ENCODE data around the gene SUN5. TPM values are rescaled to one million over a fixed set of nuclear protein-coding genes. Genes with fewer than 3 reads are reported as not detected.

Gene SUN5
- total and polyA plus RNA-seq, 4 donors, result not detected

- 87% methylated on average over 5 of the region's 5 CpGs for WGBS
- no peak overlapping the region for H3K27ac ChIP-seq (ENCODE audit: low read depth in 1 of 2, low read length in 2 of 2)
- H3K9me3 ChIP-seq (ENCODE audit: control insufficient read depth in 4 of 4, low read length in 3 of 4), result peaks cover 2 to 6% (median 4%) of the 10 kb centered on the region in 4 donors
- no peak overlapping the region for H3K4me3 ChIP-seq (ENCODE audit: low read depth in 1 of 3, low read length in 3 of 3)
- no peak for DNase-seq (ENCODE audit: low spot score)
- no peaks in the 10 kb centered on the region for H3K36me3 ChIP-seq (ENCODE audit: control insufficient read depth in 4 of 4, insufficient read depth in 3 of 4, low read depth in 1 of 4, low read length in 3 of 4)
- H3K9ac ChIP-seq (ENCODE audit: low read depth in 1 of 2, low read length in 2 of 2), result no peak overlapping the region
- H3K4me1 ChIP-seq (ENCODE audit: control insufficient read depth in 4 of 4, insufficient read depth in 4 of 4, low read length in 3 of 4), result no peaks in the 10 kb centered on the region
- TF ChIP-seq SP1 (IDR thresholded peaks at IDR 0.05), result no peak
- no peak for TF ChIP-seq TAF1 (conservative IDR thresholded peaks at IDR 0.05)
- TF ChIP-seq RXRA (IDR thresholded peaks at IDR 0.05), result no peak
- TF ChIP-seq YY1 (IDR thresholded peaks at IDR 0.05), result no peak
- TF ChIP-seq ZBTB33 (IDR thresholded peaks at IDR 0.05), result no peak
- no peak for TF ChIP-seq EGR1 (IDR thresholded peaks at IDR 0.05; ENCODE audit: low read depth in 2 of 2)
- no peak for TF ChIP-seq GABPA (IDR thresholded peaks at IDR 0.05 in 1 of 2, conservative IDR thresholded peaks at IDR 0.05 in 1 of 2)
- no peak for TF ChIP-seq RAD21 (IDR thresholded peaks at IDR 0.05)
- TF ChIP-seq MAX (IDR thresholded peaks at IDR 0.05), result no peak
- TF ChIP-seq JUND (IDR thresholded peaks at IDR 0.05), result no peak
- TF ChIP-seq CTCF (IDR thresholded peaks at IDR 0.05; ENCODE audit: low read depth, low read length, missing input control), result no peak
- TF ChIP-seq REST (IDR thresholded peaks at IDR 0.05), result no peak
- TF ChIP-seq HNF4A (conservative IDR thresholded peaks at IDR 0.05), result no peak
- no peak for TF ChIP-seq FOXA1 (IDR thresholded peaks at IDR 0.05)
- no peak for TF ChIP-seq ATF3 (IDR thresholded peaks at IDR 0.05)
- no peak for TF ChIP-seq HNF4G (IDR thresholded peaks at IDR 0.05)
- H3K27me3 ChIP-seq (ENCODE audit: control insufficient read depth in 4 of 4, insufficient read depth in 4 of 4, low read length in 3 of 4), result no peaks in the 10 kb centered on the region
Observed at GRCh38 chr20:32962053-32962452, 42.2 kb downstream of the SUN5 start.
